LNCaP clone FGC (cell line): ENCODE data around the gene ZCCHC7.
"Not testable (repeated sequence)": the region's sequence is repeated elsewhere in the genome, so short reads cannot be mapped to it uniquely, and the experiment has no call there.

Source experiments
- DNase-seq: peaks from one replicate; pipeline ENCODE4 v3.0.0-alpha.2; 2011; ENCODE audit warnings: low read depth
- H3K4me3 ChIP-seq: 2 replicates; pipeline ENCODE4 v1.5.1; 2011; ENCODE audit warnings: mild to moderate bottlenecking, low read depth, low read length, control low read depth
- TF ChIP-seq, protein P1 (sequence below): IDR thresholded peaks from 2 replicates; pipeline ENCODE4 v1.5.1; 2012; ENCODE audit warnings: mild to moderate bottlenecking; ENCODE audit not compliant: control insufficient read depth, insufficient read depth; ENCODE audit errors: extremely low read depth

ZCCHC7 gene

DNA sequence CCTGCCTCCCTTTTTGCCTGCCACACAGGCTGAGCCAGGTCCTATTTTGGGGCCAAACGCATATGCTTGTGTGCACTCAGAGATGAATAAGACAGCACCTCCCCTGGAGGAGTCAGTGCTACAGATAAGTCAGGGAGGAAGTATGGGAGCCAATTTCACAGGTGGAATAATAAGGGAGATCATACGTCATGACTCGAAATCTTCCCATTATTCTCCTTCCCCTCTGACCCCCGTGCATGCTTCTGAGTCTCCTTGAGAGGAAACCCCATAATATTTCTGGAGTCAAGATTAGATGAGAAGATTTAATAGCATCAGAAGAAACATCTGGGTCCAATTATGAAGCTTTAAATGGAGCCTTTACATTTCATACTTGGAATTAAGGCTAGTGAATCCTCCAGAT, 15.1 kb upstream of the ZCCHC7 start:
- H3K4me3 ChIP-seq: no peak overlapping the region
- TF ChIP-seq, protein P1, sequence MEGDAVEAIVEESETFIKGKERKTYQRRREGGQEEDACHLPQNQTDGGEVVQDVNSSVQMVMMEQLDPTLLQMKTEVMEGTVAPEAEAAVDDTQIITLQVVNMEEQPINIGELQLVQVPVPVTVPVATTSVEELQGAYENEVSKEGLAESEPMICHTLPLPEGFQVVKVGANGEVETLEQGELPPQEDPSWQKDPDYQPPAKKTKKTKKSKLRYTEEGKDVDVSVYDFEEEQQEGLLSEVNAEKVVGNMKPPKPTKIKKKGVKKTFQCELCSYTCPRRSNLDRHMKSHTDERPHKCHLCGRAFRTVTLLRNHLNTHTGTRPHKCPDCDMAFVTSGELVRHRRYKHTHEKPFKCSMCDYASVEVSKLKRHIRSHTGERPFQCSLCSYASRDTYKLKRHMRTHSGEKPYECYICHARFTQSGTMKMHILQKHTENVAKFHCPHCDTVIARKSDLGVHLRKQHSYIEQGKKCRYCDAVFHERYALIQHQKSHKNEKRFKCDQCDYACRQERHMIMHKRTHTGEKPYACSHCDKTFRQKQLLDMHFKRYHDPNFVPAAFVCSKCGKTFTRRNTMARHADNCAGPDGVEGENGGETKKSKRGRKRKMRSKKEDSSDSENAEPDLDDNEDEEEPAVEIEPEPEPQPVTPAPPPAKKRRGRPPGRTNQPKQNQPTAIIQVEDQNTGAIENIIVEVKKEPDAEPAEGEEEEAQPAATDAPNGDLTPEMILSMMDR: no peak
- no peak for DNase-seq

DNA sequence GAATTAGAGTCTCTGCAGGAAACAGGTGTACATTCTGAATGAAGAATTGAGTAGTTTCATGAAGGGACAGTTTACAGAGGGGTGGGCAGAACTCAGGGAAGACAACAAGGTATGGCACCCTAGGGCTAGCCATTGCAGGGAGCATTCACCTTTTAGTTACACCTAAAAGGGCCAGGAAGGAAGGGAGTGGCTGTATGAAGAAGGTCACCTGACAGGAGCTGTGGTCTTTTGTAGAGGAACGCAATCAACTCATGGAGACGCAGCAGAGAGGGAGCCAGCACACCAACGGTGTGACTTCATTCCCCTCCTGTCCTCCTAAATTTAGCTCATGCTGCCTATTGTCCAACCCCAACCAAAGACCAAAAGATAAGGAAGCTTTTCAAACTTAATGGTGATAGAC, 12.7 kb upstream of the ZCCHC7 start:
- H3K4me3 ChIP-seq: no peak overlapping the region
- TF ChIP-seq, protein P1: no peak
- no peak for DNase-seq

DNA sequence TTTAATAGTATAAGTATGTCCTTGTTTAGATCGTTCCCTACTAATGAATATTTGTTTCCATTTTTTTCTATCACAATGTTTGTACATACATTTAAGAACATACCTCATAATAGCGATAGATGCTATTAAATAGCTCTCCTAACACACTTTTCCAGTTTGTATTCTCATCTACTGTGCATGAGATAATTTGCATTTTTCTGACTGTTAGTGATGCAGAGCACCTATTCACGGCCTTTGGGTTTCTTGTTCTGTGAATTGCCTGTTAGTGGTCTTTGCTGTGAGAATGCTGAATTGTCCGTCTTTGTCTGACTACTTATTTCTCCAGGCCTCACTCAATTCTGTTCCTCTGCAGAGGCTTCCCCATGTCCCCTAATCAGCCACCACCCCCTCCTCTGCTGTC, 5.9 kb upstream of the ZCCHC7 start:
- H3K4me3 ChIP-seq, DNase-seq: not testable (repeated sequence)

DNA sequence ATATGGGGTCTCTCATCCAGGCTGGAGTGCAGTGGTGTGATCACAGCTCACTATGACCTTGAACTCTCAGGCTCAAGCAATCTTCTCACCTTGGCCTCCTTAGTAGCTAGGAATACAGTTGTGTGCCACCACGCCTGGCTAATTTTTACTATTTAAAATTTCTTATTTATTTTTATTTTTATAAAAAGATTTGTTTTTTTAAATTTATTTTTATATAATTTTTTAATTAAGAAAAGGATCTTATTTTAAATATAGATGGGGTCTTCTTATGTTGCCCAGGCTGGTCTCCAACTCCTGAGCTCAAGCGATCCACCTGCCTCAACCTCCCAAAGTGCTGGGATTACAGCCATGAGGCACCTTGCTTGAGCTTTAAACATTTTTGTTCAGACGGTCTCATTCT, 2.4 kb upstream of the ZCCHC7 start:
- DNase-seq: no peak
- TF ChIP-seq, protein P1: no peak
- H3K4me3 ChIP-seq: no peak overlapping the region

DNA sequence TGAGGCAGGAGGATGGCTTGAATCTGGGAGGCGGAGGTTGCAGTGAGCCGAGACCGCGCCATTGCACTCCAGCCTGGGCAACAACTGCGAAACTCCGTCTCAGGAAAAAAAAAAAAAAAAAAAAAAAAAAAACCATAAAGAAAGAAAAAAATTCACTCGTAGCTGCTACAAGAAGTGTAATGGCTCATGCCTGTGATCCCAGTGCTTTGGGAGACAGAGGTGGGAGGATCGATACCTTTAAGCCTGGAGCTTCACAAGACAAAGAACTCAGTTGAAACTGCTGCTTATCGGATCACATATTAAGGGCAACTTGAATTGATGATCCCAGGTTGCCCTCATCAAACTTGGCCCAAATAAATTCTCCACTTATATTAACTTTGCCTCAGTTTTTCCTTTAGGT, 1.0 kb upstream of the ZCCHC7 start:
- no peak for DNase-seq
- TF ChIP-seq, protein P1: no peak
- H3K4me3 ChIP-seq: no peak overlapping the region

DNA sequence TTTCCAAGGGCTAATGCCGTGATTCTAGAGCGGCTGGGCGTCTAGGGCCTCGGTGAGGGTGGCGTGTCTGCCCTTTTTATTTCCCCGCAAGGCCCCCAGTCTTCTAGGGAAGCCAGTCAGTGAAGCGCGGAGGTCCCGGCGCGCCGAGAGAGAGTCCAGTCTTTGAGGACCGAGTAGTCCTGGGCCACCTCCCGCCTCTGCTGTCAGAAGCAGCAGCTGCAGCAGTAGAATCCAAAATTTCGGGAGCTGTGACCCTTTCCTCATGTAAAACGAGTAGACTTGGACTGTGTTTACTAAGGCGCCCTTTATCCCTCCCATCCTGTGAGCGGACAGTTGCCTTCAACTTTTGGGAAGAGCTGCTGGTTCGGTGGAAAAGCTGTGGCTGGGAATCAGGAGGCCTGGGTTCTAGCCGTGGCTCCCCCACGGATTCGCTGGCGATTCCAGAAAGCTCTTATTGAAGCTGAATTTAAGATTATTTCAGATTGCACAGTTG, 515 bp downstream of the ZCCHC7 start:
- peak overlapping the region; percentile 87 for H3K4me3 ChIP-seq
- not testable (repeated sequence) for DNase-seq

DNA sequence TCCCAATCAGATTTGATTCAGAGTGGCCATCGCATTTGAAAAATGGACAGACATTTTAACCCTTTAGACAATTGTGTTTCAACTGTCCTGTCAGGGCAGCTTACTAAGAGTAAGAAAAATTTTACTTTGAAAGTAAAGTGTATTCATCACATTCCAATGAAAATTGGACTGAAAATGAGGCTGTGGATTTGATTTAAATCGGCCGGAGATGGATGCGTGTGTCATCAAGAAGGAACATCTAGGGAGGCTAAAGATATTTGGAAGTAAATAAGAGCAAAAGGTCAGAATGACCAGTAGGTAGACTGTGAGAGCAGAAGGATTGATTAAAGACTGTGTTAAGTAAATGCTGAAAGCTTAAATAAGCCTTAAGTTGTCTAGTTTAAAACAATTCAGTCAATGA, 1.5 kb downstream of the ZCCHC7 start:
- TF ChIP-seq, protein P1: no peak
- no peak for DNase-seq
- H3K4me3 ChIP-seq: peak overlapping the region; percentile 87

DNA sequence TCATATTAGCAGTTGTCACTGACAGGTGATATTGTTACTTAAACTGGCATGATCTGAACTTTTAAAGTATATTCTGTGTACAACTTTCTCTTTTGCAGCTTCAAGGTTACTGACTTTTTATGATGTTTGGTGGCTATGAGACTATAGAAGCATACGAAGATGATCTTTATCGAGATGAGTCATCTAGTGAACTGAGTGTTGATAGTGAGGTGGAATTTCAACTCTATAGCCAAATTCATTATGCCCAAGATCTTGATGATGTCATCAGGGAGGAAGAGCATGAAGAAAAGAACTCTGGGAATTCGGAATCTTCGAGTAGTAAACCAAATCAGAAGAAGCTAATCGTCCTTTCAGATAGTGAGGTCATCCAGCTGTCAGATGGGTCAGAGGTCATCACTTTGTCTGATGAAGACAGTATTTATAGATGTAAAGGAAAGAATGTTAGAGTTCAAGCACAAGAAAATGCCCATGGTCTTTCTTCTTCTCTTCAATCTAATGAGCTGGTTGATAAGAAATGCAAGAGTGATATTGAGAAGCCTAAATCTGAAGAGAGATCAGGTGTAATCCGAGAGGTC, 5.9 kb downstream of the ZCCHC7 start:
- TF ChIP-seq, protein P1: no peak
- DNase-seq: no peak
- H3K4me3 ChIP-seq: no peak overlapping the region
